Measurements from ENCODE around the gene HLA-DQB1. TPM values are rescaled to one million over a fixed set of nuclear protein-coding genes. Genes with fewer than 3 reads are reported as not detected.

Gene HLA-DQB1
- total and polyA plus RNA-seq, 2 of the 13 experiments (the other 11 are each of a cell fraction or from before 2014, with no cell fraction given), result not detected

DNA sequence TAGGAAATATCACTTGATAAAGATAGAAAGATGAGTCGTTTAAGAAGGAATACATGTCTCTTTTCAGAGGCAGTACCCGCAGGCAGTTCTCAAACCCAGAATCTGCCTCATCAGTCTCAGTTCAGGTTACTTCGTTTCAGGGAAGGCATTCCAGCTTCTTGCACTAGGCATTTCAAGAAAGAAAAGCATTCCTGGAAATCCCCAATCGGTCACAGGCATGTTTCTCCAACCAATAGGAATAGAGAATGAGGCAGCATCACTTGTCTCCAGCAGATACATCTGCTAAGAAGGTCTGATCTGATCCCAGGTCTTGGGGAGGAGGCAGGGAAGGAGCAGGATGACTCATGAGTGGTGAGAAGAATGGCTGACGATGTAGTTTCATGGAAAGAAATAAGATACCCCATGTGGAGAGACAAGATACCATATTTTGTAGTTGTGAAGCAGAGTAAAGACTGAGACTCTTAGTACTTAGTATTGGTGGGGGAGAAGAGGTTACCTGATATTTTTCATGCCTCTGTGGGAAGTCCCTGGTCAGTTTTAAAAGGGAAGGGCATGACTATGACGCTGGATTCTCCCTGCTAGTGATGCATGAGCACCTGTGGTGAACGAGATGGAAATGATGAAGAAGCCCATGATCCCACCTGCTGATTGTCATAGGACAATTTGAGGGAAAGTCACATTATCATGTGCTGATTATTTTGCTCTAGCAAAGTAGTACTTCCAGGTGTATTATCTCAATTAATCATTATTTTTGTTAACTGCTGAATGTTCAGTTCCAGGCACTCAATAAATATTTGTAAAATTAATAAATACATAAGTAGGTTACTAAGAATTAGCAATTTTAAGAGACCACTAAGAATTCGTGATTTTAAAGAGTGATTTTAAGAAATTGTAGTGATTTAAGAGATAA lies 56.5 kb downstream of the HLA-DQB1 start:
- Histone ChIP-seq H3K4me1 (ENCODE audit: insufficient read depth, low read length) (no peaks in the 10 kb centered on the region), H3K9me3 (ENCODE audit: low read length) (no peaks in the 10 kb centered on the region), H4K20me1 (ENCODE audit: insufficient read depth, low read length) (no peaks in the 10 kb centered on the region), H3K27ac (ENCODE audit: extremely low read length, insufficient read depth, low read length) (no peak overlapping the region), H3K9ac (ENCODE audit: insufficient read depth, low read depth, low read length) (no peak overlapping the region), H2AFZ (ENCODE audit: low read length) (no peak overlapping the region), H3K4me3 (replicated peaks in 1 of 3; ENCODE audit: insufficient read depth in 1 of 3, low read depth in 2 of 3, low read length in 3 of 3) (no peak overlapping the region), H3K4me2 (ENCODE audit: low read depth, low read length) (no peak overlapping the region), H3K79me2 (ENCODE audit: insufficient read depth, low read length) (no peaks in the 10 kb centered on the region), H3K27me3 (ENCODE audit: control insufficient read depth in 1 of 2, insufficient read depth in 2 of 2, low read length in 2 of 2) (0 out of 5 replicates have a peak, but pooled peaks cover 1 to 4% of the 10 kb centered on the region in 2 experiments), H3K36me3 (replicated peaks in 1 of 2; ENCODE audit: control insufficient read depth in 1 of 2, insufficient read depth in 2 of 2, low read length in 2 of 2) (no peaks in the 10 kb centered on the region)
- under 1% methylated on average over 8 of the region's 8 CpGs for WGBS (ENCODE audit: low lambda C conversion rate)
- POLR2A ChIA-PET, result no interaction called here
- peak; percentile 52 for FAIRE-seq
- peak; percentile 21 for DNase-seq (ENCODE audit: low spot score)
- no TSS peak for BruUV-seq (replicated peaks)
- CTCF ChIA-PET (ENCODE audit: low intra/inter-chr PET ratio, low total read pairs), result no interaction called here
- ATAC-seq, result peak; percentile 60
- intact Hi-C loops (cut with micrococcal nuclease; ENCODE audit: unreplicated experiment) (no loop called here), in situ Hi-C loops (cut with HindIII; ENCODE audit: extremely low pct_ligation_motif_present, low pct_unique_long_range_greater_than_20kb) (no loop called here)
- TF ChIP-seq, protein P1, sequence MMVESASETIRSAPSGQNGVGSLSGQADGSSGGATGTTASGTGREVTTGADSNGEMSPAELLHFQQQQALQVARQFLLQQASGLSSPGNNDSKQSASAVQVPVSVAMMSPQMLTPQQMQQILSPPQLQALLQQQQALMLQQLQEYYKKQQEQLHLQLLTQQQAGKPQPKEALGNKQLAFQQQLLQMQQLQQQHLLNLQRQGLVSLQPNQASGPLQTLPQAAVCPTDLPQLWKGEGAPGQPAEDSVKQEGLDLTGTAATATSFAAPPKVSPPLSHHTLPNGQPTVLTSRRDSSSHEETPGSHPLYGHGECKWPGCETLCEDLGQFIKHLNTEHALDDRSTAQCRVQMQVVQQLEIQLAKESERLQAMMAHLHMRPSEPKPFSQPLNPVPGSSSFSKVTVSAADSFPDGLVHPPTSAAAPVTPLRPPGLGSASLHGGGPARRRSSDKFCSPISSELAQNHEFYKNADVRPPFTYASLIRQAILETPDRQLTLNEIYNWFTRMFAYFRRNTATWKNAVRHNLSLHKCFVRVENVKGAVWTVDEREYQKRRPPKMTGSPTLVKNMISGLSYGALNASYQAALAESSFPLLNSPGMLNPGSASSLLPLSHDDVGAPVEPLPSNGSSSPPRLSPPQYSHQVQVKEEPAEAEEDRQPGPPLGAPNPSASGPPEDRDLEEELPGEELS (CRISPR knock-in tag; IDR thresholded peaks at IDR 0.05), result no peak
- TF ChIP-seq ZNF589 (CRISPR knock-in tag; conservative IDR thresholded peaks at IDR 0.05) (no peak), ZMYM4 (CRISPR knock-in tag; IDR thresholded peaks at IDR 0.05) (no peak), ATF1 (CRISPR knock-in tag; IDR thresholded peaks at IDR 0.05) (peak; percentile 42; the same call in 1 of the 2 replicates), RFX5 (IDR thresholded peaks at IDR 0.05; ENCODE audit: low read depth, low read length) (peak; percentile 98), GFI1 (CRISPR knock-in tag; IDR thresholded peaks at IDR 0.05; ENCODE audit: borderline replicate concordance) (no peak), ZNF660 (CRISPR knock-in tag; IDR thresholded peaks at IDR 0.05; ENCODE audit: borderline replicate concordance, low read depth) (no peak), TEAD3 (CRISPR knock-in tag; optimal IDR thresholded peaks at IDR 0.05; ENCODE audit: borderline replicate concordance) (no peak)
- TF ChIP-seq, protein P2, sequence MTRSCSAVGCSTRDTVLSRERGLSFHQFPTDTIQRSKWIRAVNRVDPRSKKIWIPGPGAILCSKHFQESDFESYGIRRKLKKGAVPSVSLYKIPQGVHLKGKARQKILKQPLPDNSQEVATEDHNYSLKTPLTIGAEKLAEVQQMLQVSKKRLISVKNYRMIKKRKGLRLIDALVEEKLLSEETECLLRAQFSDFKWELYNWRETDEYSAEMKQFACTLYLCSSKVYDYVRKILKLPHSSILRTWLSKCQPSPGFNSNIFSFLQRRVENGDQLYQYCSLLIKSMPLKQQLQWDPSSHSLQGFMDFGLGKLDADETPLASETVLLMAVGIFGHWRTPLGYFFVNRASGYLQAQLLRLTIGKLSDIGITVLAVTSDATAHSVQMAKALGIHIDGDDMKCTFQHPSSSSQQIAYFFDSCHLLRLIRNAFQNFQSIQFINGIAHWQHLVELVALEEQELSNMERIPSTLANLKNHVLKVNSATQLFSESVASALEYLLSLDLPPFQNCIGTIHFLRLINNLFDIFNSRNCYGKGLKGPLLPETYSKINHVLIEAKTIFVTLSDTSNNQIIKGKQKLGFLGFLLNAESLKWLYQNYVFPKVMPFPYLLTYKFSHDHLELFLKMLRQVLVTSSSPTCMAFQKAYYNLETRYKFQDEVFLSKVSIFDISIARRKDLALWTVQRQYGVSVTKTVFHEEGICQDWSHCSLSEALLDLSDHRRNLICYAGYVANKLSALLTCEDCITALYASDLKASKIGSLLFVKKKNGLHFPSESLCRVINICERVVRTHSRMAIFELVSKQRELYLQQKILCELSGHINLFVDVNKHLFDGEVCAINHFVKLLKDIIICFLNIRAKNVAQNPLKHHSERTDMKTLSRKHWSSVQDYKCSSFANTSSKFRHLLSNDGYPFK (CRISPR knock-in tag; IDR thresholded peaks at IDR 0.05; ENCODE audit: borderline replicate concordance), result no peak
- TF ChIP-seq, protein P3, sequence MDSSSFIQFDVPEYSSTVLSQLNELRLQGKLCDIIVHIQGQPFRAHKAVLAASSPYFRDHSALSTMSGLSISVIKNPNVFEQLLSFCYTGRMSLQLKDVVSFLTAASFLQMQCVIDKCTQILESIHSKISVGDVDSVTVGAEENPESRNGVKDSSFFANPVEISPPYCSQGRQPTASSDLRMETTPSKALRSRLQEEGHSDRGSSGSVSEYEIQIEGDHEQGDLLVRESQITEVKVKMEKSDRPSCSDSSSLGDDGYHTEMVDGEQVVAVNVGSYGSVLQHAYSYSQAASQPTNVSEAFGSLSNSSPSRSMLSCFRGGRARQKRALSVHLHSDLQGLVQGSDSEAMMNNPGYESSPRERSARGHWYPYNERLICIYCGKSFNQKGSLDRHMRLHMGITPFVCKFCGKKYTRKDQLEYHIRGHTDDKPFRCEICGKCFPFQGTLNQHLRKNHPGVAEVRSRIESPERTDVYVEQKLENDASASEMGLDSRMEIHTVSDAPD (CRISPR knock-in tag; IDR thresholded peaks at IDR 0.05), result no peak
- TF ChIP-seq, protein P4, sequence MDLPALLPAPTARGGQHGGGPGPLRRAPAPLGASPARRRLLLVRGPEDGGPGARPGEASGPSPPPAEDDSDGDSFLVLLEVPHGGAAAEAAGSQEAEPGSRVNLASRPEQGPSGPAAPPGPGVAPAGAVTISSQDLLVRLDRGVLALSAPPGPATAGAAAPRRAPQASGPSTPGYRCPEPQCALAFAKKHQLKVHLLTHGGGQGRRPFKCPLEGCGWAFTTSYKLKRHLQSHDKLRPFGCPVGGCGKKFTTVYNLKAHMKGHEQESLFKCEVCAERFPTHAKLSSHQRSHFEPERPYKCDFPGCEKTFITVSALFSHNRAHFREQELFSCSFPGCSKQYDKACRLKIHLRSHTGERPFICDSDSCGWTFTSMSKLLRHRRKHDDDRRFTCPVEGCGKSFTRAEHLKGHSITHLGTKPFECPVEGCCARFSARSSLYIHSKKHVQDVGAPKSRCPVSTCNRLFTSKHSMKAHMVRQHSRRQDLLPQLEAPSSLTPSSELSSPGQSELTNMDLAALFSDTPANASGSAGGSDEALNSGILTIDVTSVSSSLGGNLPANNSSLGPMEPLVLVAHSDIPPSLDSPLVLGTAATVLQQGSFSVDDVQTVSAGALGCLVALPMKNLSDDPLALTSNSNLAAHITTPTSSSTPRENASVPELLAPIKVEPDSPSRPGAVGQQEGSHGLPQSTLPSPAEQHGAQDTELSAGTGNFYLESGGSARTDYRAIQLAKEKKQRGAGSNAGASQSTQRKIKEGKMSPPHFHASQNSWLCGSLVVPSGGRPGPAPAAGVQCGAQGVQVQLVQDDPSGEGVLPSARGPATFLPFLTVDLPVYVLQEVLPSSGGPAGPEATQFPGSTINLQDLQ (CRISPR knock-in tag; IDR thresholded peaks at IDR 0.05), result no peak
- TF ChIP-seq, protein P5, sequence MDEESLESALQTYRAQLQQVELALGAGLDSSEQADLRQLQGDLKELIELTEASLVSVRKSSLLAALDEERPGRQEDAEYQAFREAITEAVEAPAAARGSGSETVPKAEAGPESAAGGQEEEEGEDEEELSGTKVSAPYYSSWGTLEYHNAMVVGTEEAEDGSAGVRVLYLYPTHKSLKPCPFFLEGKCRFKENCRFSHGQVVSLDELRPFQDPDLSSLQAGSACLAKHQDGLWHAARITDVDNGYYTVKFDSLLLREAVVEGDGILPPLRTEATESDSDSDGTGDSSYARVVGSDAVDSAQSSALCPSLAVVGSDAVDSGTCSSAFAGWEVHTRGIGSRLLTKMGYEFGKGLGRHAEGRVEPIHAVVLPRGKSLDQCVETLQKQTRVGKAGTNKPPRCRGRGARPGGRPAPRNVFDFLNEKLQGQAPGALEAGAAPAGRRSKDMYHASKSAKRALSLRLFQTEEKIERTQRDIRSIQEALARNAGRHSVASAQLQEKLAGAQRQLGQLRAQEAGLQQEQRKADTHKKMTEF (CRISPR knock-in tag; IDR thresholded peaks at IDR 0.05), result no peak

Data from HepG2 (cell line).